ENCODE measurements around the gene IRF2BP1.
"Not testable (repeated sequence)": the region's sequence is repeated elsewhere in the genome, so short reads cannot be mapped to it uniquely, and the experiment has no call there.

IRF2BP1 gene

DNA sequence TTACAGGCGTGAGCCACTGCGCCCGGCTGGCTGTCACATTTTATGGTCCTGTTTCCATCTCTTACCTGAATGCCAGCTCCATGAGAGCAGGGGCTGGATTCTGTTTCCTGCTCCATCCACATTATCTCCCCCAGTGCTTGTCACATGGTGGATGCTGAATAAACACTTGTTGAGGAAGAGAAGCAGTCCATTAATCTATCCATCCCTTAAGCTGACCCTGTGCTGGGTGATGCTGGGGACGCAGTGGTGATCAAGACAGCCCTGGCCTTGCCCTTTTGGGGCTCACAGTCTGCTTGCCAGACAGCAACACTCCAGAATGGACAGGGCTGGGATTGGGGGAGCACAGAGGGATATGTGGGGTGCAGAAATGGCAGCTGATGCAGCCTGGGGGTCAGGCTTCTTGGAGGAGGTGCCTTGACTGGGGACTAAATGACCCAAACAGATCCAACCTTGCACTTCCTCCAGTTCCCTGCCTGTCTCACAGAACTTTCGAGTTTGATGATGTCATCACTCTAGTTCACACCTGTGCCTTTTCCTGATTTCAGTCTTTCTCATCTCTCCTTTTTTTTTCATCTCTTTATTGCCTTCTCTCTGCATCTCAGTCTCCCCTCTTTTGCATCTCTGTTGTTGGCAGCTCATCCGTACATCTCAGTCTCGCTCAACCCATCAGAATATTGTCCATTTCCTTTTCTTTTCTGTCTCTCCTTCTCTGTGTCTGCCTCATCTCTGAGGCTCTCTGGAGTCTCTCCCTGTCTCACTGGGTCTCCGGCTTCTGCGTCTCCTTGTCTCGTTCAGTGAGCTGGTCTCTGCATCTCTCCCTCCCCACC is 4.6 kb downstream of the IRF2BP1 start:
- DNase-seq, result no peak

DNA sequence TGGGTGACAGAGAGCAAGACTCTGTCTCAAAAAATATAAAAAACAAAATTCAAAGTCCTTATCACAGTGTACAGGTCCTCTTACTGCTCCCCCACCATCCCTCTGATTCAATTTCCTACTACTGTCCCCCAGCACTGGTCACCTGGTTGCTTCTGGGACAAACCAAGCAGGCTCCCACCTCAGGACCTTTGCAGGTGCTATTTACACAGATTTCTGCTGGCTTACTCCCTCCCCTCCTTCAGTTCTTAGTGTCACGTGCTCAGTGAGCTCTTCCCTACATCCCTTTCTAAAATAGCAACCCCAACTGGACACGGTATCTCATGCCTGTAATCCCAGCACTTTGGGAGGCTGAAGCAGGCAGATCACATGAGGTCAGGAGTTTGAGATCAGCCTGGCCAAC is 6.0 kb downstream of the IRF2BP1 start:
- DNase-seq, result no peak

DNA sequence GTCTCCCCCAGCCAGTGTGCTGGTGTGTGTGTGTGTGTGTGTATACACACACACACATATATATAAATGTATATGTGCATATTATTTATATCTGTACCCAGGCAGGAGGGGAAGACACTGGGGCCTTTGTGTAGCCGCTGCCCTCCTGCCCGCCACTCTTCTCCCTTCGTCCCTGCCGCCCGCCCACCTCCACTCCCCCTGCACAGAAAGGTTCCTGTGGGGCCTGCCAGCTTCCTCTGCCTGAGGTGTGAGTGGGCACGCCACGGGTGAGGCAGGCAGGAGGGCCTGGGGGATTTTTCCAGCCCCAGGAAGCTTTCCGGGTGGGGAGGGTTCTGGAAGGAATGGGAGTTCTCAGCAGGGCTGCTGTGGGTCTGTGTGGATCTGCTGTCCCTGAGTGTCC is 6.9 kb downstream of the IRF2BP1 start:
- no peak for DNase-seq

DNA sequence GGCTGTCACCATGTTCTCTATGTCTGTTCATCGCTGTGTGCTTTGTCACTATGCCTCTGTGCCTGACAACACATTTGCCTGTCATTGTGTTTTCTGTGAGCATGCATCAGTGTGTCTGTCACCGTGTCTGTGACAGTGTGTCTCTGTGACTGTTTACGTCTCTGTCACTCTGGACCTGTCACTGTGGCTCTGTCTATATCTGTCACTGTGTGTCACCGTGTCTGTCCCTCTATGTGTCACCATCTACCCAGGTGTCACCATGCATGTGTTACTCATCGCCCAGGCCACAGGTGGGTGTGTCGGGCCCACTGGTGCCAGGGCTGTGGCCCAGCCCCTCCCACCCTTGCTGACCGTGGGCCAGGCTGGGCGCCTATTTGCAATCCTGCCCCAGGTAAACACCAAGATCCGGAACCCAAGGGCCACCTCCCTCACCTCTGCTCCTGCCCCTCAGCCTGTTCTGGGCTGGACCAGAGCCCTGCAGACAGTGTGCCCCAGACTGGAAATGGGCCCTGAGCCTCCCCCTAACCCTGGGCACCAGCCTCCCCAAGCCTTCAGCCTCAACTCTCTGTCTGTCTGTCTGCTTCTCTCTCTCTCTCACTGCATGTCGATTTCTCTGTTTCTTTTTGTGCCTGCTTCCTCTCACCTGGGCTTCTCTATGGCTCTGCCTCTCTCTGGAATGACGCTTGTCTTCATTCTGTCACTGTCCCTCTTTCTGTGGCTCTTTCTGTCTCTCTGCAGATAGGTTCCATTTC is 7.7 kb downstream of the IRF2BP1 start:
- DNase-seq, result no peak

DNA sequence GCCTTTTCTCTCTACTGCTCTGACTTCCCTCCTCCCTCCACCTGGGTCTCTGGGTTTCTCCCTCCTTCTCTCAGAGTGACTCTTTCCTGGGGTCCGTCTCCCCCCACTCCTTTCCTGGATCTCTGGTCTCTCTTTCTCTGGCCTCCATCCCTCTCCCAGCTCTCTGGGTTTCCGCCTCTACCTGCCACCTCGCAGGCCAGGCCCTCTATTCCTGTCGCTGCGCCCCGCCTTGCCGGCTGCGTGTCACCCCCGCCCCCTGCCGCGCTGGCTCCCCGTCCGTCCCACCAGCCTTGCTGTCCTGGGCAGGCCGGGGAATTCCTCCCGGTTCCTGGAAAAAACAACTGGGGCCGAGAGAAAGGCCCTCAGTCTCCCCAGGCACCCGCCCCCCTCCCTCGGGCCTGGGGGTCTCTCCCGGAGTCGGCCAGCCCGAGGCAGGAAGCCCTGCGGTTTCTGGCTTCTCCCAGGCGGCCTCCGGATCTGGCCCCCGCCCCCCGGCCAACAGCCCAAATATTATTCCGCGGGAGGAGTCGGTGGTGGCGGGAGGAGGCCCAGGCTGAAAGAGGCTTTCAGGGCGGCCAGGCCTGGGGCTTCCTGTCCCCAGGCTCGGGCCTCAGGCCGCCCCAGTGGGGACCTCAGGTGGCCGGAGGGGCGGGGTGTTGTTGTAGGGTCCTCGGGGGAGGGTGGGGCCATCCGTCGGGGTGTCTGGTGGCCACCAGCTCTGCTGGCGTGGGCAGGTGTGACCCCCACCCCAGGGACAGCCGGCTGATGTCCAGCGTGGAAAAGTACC is 9.3 kb downstream of the IRF2BP1 start:
- DNase-seq, result peak; percentile 42

DNA sequence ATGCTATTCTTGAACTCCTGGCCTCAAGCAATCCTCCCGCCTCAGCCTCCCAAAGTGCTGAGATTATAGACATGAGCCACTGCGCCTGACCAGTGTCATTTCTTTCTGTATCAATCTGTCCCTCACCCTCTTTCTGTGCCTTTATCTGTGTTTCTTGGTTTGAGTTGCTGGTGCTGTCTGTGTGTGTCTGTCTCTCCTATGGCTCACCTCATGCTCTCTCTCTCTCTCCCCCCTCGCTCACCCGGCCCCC is 9.9 kb downstream of the IRF2BP1 start:
- DNase-seq, result peak; percentile 50

DNA sequence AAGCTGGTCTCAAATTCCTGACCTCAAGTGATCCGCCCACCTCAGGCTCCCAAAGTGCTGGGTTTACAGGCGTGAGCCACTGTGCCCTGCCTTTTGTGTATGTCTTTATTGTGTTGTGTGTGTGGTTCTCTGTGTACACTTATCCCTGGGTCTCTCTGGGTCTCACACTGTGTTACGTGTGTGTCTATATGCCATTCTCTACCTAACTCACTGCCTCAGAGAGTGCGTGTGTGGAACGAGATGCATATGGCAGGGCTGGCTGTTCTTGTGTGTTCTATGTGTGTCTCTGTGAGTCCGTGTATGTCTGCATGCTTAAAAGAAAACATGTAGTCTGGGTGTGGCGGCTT is 11.3 kb downstream of the IRF2BP1 start:
- DNase-seq, result no peak

DNA sequence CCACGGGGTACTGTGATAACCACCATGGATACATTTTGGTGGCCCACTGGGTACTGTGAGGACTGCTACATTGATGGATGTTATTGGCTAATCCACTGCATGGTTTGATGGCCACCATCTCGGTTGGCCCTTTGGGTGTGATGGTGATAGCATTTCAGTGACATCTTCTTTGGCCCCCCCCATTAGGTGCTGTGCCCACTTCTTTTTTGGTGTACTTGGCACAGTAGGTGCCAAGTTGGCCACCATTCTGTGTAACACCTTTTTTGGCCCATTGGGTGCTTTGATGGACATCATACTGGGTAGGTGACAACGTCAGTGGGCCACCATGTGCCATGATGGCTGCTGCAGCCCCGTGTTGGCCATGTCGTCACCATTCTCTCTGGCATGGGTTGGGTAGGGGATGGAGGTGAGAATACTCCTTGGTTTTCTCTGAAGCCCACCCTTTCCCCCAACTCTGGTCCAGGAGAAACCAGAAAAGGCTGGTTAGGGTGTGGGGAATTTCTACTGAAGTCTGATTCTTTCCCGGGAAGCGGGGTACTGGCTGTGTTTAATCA is 12.6 kb downstream of the IRF2BP1 start:
- no peak for DNase-seq

DNA sequence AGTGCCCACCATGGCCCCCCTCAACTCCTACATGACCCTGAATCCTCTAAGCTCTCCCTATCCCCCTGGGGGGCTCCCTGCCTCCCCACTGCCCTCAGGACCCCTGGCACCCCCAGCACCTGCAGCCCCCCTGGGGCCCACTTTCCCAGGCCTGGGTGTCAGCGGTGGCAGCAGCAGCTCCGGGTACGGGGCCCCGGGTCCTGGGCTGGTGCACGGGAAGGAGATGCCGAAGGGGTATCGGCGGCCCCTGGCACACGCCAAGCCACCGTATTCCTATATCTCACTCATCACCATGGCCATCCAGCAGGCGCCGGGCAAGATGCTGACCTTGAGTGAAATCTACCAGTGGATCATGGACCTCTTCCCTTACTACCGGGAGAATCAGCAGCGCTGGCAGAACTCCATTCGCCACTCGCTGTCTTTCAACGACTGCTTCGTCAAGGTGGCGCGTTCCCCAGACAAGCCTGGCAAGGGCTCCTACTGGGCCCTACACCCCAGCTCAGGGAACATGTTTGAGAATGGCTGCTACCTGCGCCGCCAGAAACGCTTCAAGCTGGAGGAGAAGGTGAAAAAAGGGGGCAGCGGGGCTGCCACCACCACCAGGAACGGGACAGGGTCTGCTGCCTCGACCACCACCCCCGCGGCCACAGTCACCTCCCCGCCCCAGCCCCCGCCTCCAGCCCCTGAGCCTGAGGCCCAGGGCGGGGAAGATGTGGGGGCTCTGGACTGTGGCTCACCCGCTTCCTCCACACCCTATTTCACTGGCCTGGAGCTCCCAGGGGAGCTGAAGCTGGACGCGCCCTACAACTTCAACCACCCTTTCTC is 13.6 kb downstream of the IRF2BP1 start:
- no peak for DNase-seq

DNA sequence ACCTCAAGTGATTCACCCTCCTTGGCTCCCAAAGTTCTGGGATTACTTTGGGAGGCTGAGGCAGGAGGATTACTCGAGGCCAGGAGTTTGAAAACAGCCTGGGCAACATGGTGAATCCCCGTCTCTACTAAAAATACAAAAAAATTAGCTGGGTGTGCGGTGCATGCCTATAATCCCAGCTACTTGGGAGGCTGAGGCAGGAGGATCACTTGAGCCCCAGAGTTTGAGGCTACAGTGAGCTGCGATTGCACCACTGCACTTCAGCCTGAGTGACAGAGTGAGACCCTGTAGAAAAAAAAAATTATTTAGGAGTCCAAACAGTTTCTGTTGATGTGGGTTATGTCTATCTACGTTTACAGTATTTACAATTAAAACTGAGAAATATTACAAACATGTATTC is 15.1 kb downstream of the IRF2BP1 start:
- DNase-seq, result no peak

DNA sequence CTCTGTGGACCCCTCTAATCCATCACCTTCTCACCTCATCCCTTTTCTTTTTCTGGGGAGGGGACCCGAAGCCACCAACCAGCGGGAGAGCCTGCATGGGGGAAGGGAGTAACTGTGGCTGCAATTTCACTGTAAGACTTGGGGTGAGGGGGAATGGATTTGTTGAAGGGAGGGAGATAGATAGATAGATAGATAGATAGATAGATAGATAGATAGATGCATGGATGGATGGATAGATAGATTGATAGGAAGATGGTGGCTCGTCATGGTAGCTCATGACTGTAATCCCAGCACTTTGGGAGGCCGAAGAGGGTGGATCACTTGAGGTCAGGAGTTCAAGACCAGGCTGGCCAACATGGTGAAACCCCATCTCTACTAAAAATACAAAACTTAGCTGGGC is 18.7 kb downstream of the IRF2BP1 start:
- not testable (repeated sequence) for DNase-seq

DNA sequence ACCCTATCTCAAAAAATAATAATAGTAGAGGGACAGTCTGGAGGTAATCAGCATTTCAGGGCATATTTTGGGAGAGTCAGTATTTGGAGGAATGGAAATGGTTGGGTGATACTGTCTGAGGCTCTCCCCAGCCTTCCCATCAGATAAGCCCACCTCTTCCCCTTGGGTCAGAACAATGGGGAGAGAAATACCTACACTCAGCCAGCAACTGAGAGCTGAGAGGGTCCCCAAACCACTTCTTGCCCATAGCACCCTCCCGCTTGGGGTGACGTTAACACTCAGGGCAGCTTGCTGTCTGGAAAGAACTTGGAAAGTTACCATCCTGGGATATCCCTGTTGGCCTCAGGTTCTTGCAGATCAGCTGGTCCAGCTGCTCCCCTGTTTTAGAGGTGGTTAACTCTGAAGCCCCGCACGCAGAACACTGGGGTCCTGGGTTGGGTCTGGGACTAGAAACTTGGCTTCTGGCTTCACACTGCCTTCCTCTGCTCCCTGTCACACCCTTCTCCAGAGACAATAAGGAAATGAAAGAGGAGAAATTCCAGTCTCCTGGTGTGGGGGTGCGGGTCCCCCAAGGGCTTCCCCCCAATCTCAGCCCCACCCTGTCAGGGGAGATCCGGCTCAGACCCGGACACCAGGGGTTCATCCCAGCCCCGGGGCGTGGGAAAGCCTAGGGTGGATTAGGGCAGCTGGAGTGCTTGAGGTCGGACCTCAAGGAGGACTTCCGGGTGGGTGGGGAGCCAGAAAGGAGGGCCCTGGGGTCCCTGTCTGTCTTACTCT is 19.4 kb downstream of the IRF2BP1 start:
- no peak for DNase-seq

DNA sequence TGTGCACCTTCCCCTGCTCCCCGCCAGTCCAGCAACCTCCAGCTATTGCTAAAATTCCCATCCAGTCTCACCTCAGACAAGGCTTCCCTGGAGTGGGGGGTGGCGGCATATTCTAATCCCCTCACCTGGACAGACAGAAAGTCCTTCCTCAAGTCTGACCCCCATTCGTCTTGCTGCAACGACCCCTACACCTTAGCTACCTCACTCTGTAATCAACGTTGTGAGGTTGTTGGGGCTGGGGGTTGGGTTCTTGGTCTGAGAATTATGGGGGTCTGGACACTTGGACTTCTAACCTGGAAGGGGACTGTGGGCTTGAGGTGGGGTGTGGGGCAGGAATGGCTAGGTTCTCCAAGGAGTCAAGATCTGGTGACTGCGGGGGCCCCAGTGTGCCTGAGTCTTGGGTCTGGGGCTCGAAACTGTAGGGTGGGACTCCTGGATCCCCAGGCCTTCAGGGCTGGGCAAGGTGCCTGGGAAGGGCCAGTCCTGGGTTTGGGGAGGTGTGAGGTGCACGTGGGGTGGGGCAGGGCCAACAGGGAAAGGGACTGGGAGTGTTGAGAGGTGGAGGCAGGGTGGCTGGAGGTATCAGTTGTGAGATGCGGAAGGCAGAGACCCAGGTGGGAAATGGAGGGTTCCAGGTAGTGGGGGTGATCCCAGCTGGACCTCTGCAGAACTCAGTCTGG is 20.5 kb downstream of the IRF2BP1 start:
- DNase-seq, result no peak

DNA sequence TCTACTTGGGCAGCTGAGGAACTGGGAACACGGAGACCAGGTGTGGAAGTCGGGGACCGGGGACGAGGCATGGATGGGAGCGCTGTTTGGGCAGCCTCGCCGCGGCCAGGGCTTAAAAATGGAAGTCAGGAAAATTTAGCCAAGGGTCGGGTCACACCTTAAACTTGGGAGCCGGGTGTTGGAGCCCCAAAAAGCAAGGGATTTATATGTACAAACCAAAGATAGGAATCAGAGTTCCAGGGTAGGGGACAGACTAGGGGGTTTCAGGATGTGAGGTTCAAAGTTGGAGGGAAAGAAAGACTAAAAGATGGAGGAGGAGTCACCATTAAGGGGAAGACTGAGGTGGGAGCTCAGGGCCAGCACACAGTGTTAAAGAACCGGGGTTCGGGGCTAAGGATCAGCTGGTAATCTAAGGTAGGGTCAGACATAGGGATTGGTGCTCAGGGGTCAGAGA is 21.3 kb downstream of the IRF2BP1 start:
- DNase-seq, result no peak

DNA sequence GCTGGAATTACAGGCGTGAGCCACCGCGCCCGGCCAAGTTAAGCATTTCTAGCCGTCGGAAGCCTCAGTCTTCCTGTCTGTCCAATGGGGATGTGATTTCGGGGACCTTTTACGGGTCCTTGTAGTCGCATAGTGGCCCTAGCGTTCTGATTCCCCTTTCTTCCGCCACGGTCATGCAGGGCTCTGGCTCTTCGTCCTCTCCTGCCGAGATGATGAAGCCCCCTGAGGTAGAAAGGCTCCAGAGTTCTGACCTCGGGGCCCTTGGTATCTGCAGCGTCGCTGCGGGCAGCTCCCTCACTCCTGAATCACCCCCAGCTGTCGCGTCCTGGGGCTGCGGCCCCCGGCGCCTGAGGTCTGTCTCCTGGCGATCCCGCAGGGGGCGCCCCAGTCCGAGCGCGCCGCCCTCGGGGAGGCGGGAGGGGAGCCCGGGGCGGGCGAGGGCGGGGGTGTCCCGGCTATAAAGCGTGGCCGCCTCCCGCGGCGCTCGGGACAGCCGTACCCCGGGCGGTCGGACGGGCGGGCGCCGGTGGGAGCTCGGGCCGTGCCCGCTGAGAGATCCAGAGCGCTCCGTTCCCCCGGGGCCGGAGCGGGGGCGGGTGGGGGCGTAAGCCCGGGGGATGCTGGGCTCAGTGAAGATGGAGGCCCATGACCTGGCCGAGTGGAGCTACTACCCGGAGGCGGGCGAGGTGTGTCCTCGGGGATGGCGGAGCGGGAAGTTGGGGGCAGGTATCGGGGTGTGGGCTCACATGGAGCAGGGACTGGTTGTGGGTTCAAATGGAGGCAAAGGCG is 21.9 kb downstream of the IRF2BP1 start, which contains the start of gene FOXA3:
FOXA3 (plus strand) TSS at position 487 of the 789 bp plus-strand sequence; CDS start at position 618, 131 bp downstream.
- DNase-seq, result peak; percentile 72

DNA sequence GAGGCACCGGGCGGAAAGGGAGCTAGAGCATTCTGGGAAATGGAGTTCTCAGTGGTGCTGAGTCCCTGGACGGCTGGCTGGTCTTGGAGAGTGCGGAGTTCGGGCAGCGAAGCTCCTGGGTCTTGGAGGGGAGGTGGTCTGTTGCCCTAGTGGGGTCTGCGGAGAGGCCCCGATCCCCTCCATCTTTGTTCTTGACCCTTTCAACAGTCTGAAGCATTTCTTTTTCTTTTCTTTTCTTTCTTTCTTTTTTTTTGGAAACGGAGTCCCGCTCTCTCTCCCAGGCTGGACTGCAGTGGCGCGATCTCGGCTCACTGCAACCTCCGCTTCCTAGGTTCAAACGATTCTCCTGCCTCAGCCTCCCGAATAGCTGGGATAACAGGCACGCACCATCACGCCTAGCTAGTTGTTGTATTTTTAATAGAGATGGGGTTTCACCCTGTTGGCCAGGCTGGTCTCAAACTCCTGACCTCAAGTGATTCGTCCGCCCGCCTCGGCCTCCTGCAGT is 22.6 kb downstream of the IRF2BP1 start:
- no peak for DNase-seq

DNA sequence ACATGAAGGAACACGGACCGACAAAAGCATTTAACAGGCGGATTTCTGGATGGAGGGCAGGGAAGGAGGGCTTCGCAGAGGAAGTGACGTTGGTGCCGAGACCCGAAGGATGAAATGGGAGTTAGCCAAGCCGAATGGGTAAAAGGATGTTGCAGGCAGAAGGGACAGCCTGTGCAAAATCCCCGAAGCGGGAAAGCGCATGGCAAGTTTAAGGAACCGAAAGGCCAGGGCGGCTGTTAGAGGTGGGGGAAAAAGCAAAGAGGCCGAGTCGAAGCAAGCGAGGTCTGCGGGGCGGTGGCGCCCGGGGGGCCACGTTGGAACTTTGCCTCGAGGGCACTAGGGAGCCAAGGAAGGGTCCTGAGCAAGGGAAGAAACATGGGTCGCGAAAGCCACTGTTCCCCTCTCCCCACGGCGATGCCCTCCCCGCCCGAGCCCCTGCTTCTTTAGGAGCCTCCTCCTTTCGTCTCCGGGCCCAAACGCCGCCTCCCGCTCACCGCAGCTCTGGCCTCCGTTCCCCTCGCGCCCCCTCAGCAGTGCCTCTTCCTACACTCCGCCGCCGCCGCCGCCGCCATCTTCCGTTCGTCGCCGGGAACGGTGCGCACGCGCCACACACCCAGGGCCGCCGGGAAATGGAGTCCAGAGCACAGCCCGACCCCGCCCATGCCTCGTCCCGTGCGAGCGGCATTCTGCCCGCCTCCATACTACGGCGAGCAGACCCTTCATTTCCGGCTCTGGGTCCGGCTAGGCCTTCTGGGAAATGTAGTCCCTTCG is 23.2 kb downstream of the IRF2BP1 start, which contains the start of gene SYMPK:
SYMPK (minus strand) TSS at position 584 of the 771 bp plus-strand sequence. CDS start 8,652 bp downstream, outside the sequence.
- peak; percentile 99 for DNase-seq

DNA sequence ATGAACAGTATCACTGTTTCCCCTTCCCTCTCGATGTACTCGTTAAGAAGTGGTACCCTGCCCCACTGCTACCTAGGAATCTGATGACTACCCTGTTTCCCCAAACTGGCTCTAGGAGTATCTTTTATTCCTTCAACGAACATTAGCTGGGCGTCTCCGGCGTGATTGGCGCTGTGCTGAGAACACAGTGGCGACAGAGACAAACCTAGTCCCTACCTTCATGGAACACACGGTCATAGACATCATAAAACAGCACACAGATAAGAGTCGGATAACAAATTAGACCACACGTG is 23.7 kb downstream of the IRF2BP1 start:
- no peak for DNase-seq
